Measurements from ENCODE around the gene PSMD7. TPM values are rescaled to one million over a fixed set of nuclear protein-coding genes. Genes with fewer than 3 reads are reported as not detected.

Gene PSMD7
- total and polyA plus RNA-seq, 2 donors (not counting 1 experiment from before 2014, with no cell fraction given): 65.9 to 196 TPM

- Histone ChIP-seq H4K20me1 (ENCODE audit: control insufficient read depth, extremely low read depth, insufficient read depth, low read length) (no peaks in the 10 kb centered on the region), H3K9me3 (ENCODE audit: control insufficient read depth, insufficient read depth, low read depth, low read length) (no peaks in the 10 kb centered on the region), H2AFZ (ENCODE audit: low read length) (no peak overlapping the region), H3K36me3 (ENCODE audit: control insufficient read depth, insufficient read depth, low read length) (peaks cover 17% of the 10 kb centered on the region), H3K27ac (ENCODE audit: insufficient read depth, low read length) (no peak overlapping the region), H3K9ac (ENCODE audit: insufficient read depth, low read length) (no peak overlapping the region), H3K27me3 (ENCODE audit: control insufficient read depth, insufficient read depth, low read length) (no peaks in the 10 kb centered on the region), H3K4me2 (ENCODE audit: extremely low read depth, insufficient read depth, low read length) (no peak overlapping the region), H3K4me3 (replicated peaks in 1 of 4; ENCODE audit: control extremely low read depth in 1 of 4, insufficient read depth in 1 of 4, low read depth in 3 of 4, low read length in 4 of 4) (no peak overlapping the region), H3K79me2 (ENCODE audit: control insufficient read depth, insufficient read depth, low read length) (no peaks in the 10 kb centered on the region), H3K4me1 (ENCODE audit: control insufficient read depth, extremely low read depth, insufficient read depth, low read length) (no peaks in the 10 kb centered on the region)
- TF ChIP-seq CTCF (conservative IDR thresholded peaks at IDR 0.05 in 1 of 2, IDR thresholded peaks at IDR 0.05 in 1 of 2; ENCODE audit: low read depth in 1 of 2, low read length in 2 of 2): no peak
- no peak for TF ChIP-seq EZH2 (IDR thresholded peaks at IDR 0.05; ENCODE audit: low read length, missing control alignments)
- DNase-seq (ENCODE audit: low read depth in 2 of 2): no peak
Observed at GRCh38 chr16:74307383-74307782, 10.8 kb downstream of the PSMD7 start.

DNA sequence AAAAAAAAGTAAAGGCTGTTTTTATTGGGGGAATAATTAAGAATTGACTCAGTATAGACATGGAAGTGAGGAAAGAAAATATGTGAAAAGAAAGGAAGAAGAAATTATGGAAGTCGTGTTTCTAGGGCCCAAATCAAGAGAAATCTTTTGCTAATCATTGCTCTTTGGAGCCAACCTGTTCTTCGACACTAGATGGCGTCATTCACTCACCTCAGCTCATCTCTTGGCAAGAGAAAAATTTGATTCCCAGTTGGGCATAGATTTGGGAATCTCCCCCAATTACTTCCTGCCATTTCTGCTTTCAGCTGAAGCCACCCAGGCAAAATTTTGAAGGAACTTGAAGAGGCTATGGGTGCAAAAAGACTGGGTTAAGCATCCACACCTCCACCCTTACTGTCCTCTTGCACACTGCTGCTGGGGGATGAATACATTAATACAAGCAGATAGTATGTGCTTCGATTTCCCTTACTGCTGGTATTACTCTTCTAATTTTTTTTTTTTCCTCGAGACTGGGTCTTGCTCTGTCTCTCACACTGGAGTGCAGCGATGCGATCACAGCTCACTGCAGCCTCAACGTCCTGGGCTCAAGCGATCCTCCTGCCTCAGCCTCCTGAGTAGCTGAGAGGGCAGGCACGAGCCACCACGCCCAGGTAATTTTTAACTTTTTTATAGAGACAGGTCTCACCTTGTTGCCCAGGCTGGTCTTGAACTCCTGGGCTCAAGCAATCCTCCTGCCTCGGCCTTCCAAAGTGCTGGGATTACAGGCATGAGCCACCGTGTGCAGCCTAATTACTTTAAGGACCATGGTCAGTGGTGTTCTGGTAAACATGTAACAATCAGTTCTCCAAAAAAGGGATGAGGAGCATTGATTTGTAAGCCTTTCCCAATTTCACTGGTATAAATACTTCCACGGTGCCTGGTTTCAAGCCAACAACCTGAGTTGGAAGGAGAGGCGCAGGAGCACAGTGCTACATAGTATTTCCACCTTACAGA lies 13.5 kb downstream of the PSMD7 start:
- Histone ChIP-seq H4K20me1 (ENCODE audit: control insufficient read depth, extremely low read depth, insufficient read depth, low read length) (no peaks in the 10 kb centered on the region), H3K9me3 (ENCODE audit: control insufficient read depth, insufficient read depth, low read depth, low read length) (no peaks in the 10 kb centered on the region), H3K27ac (ENCODE audit: insufficient read depth, low read length) (no peak overlapping the region), H3K4me2 (ENCODE audit: extremely low read depth, insufficient read depth, low read length) (no peak overlapping the region), H3K4me1 (ENCODE audit: control insufficient read depth, extremely low read depth, insufficient read depth, low read length) (no peaks in the 10 kb centered on the region), H3K27me3 (ENCODE audit: control insufficient read depth, insufficient read depth, low read length) (no peaks in the 10 kb centered on the region), H3K4me3 (replicated peaks in 1 of 4; ENCODE audit: control extremely low read depth in 1 of 4, insufficient read depth in 1 of 4, low read depth in 3 of 4, low read length in 4 of 4) (no peak overlapping the region), H3K36me3 (ENCODE audit: control insufficient read depth, insufficient read depth, low read length) (peaks cover 5% of the 10 kb centered on the region), H3K79me2 (ENCODE audit: control insufficient read depth, insufficient read depth, low read length) (no peaks in the 10 kb centered on the region), H2AFZ (ENCODE audit: low read length) (no peak overlapping the region), H3K9ac (ENCODE audit: insufficient read depth, low read length) (no peak overlapping the region)
- peak; percentile 44 to 65 for DNase-seq (ENCODE audit: low read depth in 2 of 2)
- TF ChIP-seq CTCF (conservative IDR thresholded peaks at IDR 0.05 in 1 of 2, IDR thresholded peaks at IDR 0.05 in 1 of 2; ENCODE audit: low read depth in 1 of 2, low read length in 2 of 2) (peak; percentile 60 to 72), EZH2 (IDR thresholded peaks at IDR 0.05; ENCODE audit: low read length, missing control alignments) (no peak)

DNA sequence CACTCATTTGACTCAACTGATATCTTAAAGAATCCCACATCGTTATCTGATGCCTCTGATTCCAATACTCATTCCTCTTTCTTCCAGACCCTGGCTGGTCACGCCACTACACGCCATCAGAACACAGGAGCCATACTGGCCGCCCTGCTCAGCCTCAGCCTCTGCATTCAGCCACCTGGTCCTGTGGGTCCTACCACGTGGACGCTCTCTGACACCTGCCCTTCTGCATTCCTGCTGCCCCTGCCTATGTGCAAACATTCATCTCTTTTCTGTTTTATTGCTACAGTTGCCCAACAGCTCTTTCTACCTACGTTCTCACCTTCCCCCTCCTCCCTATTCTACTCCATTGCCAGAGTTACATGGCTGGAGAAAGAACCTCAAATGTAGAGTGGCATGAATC lies 18.4 kb downstream of the PSMD7 start:
- Histone ChIP-seq H3K36me3 (ENCODE audit: control insufficient read depth, insufficient read depth, low read length) (no peaks in the 10 kb centered on the region), H3K27me3 (ENCODE audit: control insufficient read depth, insufficient read depth, low read length) (no peaks in the 10 kb centered on the region), H3K9me3 (ENCODE audit: control insufficient read depth, insufficient read depth, low read depth, low read length) (no peaks in the 10 kb centered on the region), H3K9ac (ENCODE audit: insufficient read depth, low read length) (no peak overlapping the region), H3K4me1 (ENCODE audit: control insufficient read depth, extremely low read depth, insufficient read depth, low read length) (no peaks in the 10 kb centered on the region), H2AFZ (ENCODE audit: low read length) (no peak overlapping the region), H3K27ac (ENCODE audit: insufficient read depth, low read length) (no peak overlapping the region), H3K79me2 (ENCODE audit: control insufficient read depth, insufficient read depth, low read length) (no peaks in the 10 kb centered on the region), H3K4me3 (replicated peaks in 1 of 4; ENCODE audit: control extremely low read depth in 1 of 4, insufficient read depth in 1 of 4, low read depth in 3 of 4, low read length in 4 of 4) (no peak overlapping the region), H4K20me1 (ENCODE audit: control insufficient read depth, extremely low read depth, insufficient read depth, low read length) (no peaks in the 10 kb centered on the region), H3K4me2 (ENCODE audit: extremely low read depth, insufficient read depth, low read length) (no peak overlapping the region)
- TF ChIP-seq EZH2 (IDR thresholded peaks at IDR 0.05; ENCODE audit: low read length, missing control alignments) (no peak), CTCF (conservative IDR thresholded peaks at IDR 0.05 in 1 of 2, IDR thresholded peaks at IDR 0.05 in 1 of 2; ENCODE audit: low read depth in 1 of 2, low read length in 2 of 2) (no peak)
- no peak for DNase-seq (ENCODE audit: low read depth in 2 of 2)
